ENCODE data around the gene CDH9.

CDH9 gene, protein sequence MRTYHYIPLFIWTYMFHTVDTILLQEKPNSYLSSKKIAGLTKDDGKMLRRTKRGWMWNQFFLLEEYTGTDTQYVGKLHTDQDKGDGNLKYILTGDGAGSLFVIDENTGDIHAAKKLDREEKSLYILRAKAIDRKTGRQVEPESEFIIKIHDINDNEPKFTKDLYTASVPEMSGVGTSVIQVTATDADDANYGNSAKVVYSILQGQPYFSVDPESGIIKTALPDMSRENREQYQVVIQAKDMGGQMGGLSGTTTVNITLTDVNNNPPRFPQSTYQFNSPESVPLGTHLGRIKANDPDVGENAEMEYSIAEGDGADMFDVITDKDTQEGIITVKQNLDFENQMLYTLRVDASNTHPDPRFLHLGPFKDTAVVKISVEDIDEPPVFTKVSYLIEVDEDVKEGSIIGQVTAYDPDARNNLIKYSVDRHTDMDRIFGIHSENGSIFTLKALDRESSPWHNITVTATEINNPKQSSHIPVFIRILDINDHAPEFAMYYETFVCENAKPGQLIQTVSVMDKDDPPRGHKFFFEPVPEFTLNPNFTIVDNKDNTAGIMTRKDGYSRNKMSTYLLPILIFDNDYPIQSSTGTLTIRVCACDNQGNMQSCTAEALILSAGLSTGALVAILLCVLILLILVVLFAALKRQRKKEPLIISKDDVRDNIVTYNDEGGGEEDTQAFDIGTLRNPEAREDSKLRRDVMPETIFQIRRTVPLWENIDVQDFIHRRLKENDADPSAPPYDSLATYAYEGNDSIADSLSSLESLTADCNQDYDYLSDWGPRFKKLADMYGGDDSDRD

GRCh38 chr5:27038476-27038875 lies at the start of gene CDH9:
TSS of gene CDH9 (minus strand) at chr5:27038586. CDS start at chr5:26988333, 50,253 bp downstream.
- no peak for DNase-seq

- no peak for DNase-seq
These were observed 49.4 kb upstream of the CDH9 start for GRCh38 chr5:27087747-27088146.

GRCh38 chr5:27083449-27084415 lies 45.3 kb upstream of the CDH9 start:
- no peak for DNase-seq

DNA sequence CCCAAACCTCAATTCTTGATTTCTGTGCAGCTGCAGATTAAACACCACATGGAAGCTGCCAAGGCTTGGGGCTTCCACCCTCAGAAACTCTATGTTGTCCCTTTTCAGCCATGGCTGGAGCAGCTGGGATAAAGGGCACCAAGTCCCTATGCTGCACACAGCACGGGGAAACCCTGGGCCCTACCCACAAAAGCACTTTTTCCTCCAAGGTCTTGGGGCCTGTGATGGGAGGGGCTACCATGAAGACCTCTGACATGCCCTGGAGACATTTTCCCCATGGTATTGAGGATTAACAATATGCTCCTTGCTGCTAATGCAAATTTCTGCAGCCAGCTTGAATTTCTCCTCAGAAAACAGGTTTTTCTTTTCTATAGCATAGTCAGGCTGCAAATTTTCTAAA lies 41.8 kb upstream of the CDH9 start:
- no peak for DNase-seq

DNA sequence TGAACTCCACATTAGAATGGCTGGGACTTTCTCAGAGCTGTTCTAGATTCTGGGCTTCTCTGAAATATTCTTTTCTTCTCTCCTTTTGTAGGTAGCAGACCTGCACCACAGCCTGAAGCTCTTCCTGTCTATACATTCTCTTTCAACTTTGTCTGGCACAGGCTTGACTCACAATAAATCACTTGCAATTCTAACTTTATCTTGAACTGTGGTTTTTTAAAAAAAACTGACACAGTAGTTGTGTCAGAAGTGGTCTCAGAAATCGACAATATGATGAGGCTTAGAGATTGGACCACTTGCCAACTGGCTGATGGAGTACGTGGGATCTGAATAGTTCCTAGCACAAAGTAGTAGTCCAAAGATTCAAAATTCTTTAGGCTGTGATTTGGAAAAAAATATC lies 24.1 kb upstream of the CDH9 start:
- no peak for DNase-seq

- DNase-seq = no peak
These were observed 10.1 kb upstream of the CDH9 start for GRCh38 chr5:27048510-27048909.

DNA sequence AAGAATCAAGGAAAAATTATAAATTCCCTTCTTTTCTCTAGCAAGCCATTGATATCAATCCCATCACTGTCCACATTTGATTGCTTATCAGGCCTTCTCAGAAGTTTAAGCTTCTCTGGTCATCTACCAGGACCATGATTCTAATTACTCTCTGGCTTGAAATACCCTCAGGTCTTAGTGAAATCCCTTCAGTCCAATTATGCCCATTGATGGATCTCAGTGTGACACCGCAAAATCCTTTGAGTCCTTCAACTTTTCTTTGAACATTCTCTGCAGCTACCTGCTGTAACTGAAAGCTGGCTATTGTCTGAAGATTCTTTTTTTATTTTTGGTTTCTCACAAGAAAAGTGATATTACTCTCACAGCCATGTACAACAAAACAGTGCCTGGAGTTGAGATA lies 3.0 kb upstream of the CDH9 start:
- DNase-seq = no peak

GRCh38 chr5:27034565-27034964 lies 3.8 kb downstream of the CDH9 start:
- DNase-seq = no peak

DNA sequence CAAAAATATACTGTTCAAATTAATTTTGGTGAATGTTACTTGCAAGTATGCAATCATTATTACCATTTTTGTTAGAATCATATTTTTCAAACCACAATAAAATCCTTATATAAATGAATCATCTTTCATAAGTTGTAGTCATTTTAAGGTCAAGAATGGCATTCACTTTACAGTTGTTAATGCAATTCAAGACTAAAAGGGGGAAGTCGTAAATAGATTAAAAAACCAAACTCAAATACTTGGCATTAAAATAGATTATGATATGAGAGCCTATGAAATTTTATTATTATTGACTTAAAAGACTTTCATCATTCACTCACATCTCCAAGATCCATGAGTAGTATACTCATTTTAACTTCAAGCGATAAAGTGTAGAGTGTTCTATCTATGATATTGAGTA lies 11.6 kb downstream of the CDH9 start:
- DNase-seq = no peak

- no peak for DNase-seq
These were observed 12.3 kb downstream of the CDH9 start for GRCh38 chr5:27026063-27026462.

DNA sequence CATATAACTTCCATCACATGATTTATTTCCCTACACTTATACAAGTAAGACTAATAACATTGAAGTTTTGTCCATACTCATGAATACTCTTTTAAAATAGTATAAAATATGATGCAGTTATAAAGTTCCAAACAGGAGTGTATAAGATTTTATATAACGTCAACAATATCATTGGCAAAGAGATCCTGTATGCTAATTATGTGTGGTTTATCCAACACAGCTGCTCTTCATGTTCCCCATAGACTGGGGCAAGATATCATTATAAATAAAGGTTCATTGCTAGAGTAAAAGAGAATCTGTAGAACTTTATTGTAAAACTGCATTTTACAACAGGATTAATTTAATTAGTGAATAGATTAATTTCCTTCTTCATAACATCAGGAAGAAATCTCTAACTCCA lies 16.9 kb downstream of the CDH9 start:
- no peak for DNase-seq

GRCh38 chr5:27020973-27021372 lies 17.4 kb downstream of the CDH9 start:
- DNase-seq = no peak

- no peak for DNase-seq
These were observed 22.6 kb downstream of the CDH9 start for GRCh38 chr5:27015758-27016157.

DNA sequence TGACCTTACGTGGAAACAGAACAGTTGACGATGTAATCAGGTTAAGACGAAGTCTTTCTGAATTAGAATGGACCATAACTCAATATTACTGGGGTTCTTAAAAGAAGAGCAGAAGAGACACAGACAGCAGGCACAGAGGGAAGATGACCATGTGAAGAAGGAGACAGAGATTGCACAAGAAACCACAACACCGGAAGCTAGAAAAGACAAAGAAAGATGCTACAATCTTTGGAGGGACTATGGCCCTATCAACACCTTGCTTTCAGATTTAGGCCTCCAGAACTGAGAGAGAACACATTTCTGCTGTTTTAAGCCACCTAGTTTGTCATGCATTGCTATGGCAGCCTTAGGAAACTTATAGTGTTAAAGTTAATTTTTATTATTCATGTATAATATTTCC lies 27.1 kb downstream of the CDH9 start:
- DNase-seq = no peak

GRCh38 chr5:27010646-27011045 lies 27.7 kb downstream of the CDH9 start:
- no peak for DNase-seq

GRCh38 chr5:27009540-27009915 lies 28.9 kb downstream of the CDH9 start:
- DNase-seq = no peak

GRCh38 chr5:27008604-27009539 lies 29.5 kb downstream of the CDH9 start:
- DNase-seq = no peak

- no peak for DNase-seq
These were observed 31.3 kb downstream of the CDH9 start for GRCh38 chr5:27007121-27007520.

GRCh38 chr5:26986985-26987384 lies 51.4 kb downstream of the CDH9 start:
- DNase-seq = no peak

GRCh38 chr5:26981750-26982149 lies 56.6 kb downstream of the CDH9 start:
- no peak for DNase-seq

DNA sequence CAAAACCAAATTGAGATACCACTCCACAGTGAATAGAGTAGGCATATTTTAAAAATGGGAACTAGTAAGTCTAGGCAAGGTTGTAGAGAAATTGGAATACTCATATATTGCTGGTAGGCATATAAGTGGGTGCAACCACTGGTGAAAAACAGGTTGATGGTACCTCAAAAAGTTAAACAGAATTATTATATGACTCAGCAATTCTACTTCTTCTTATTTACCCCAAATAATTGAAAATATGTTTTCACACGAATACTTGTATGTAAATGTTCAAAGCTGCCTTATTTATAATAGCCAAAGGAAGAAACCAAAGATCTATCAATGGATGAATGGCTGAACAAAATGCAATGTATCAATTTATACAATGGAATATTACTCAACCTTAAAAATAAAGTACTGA lies 79.1 kb downstream of the CDH9 start:
- no peak for DNase-seq

GRCh38 chr5:26955161-26955560 lies 83.2 kb downstream of the CDH9 start:
- no peak for DNase-seq
